Upper lobe of left lung (tissue), 6 donors: ENCODE measurements around the gene TEX22. TPM values are rescaled to one million over a fixed set of nuclear protein-coding genes. Genes with fewer than 3 reads are reported as not detected.
A peak's percentile ranks its signal among the peaks of the same experiment; 100 is the strongest.

Experiments
- ATAC-seq, 2 donors: fragments of 200-7000 bp; cut with Tn5 transposase; one replicate each; pipeline ENCODE4 v1.9.1; 2022; ENCODE audit warnings: mild to moderate bottlenecking in 2 of 2, moderate library complexity in 2 of 2; ENCODE audit not compliant: low FRiP score in 2 of 2
- DNase-seq, 2 donors: peaks; one replicate each; pipeline ENCODE4 v3.0.0-alpha.2; 2019 to 2020
- H3K27ac ChIP-seq, 4 donors: fragments of 200-600 bp; sonication (generic); one replicate each; pipeline ENCODE4 v1.5.1; 2016 to 2019
- H3K27me3 ChIP-seq, 4 donors: fragments of 200-600 bp; sonication (generic); one replicate each; pipeline ENCODE4 v1.5.1; 2017 to 2019
- H3K36me3 ChIP-seq, 4 donors: fragments of 200-600 bp; sonication (generic); one replicate each; pipeline ENCODE4 v1.5.1; 2016 to 2019
- H3K4me1 ChIP-seq, 4 donors: fragments of 200-600 bp; sonication (generic); one replicate each; pipeline ENCODE4 v1.5.1; 2018 to 2019
- H3K4me3 ChIP-seq, 4 donors: fragments of 200-600 bp; sonication (generic); one replicate each; pipeline ENCODE4 v1.5.1; 2017 to 2019; ENCODE audit warnings: mild to moderate bottlenecking in 2 of 4, moderate library complexity in 1 of 4
- H3K9me3 ChIP-seq, 4 donors: fragments of 200-600 bp; sonication (generic); one replicate each; pipeline ENCODE4 v1.5.1; 2018 to 2019
- EP300 ChIP-seq, 4 donors: sonication (generic); formaldehyde crosslinking; IDR thresholded peaks; one replicate each; pipeline ENCODE4 v1.5.1; 2017; ENCODE audit warnings: antibody characterized with exemption in 4 of 4, control low read depth in 2 of 4
- POLR2A ChIP-seq, 4 donors: fragments of 450-650 bp; IDR thresholded peaks; one replicate each; pipeline ENCODE4 v1.5.1; 2016 to 2017; ENCODE audit warnings: antibody characterized with exemption in 4 of 4, mild to moderate bottlenecking in 2 of 4
- POLR2AphosphoS5 ChIP-seq, 2 donors: sonication (generic); formaldehyde crosslinking; IDR thresholded peaks; one replicate each; pipeline ENCODE4 v1.5.1; 2017; ENCODE audit warnings: antibody characterized with exemption in 2 of 2
- WGBS, 2 donors: methylation state at CpG; one replicate each; pipeline ENCODE4 v1.1.5; 2017 to 2018; 5-methylcytosine and 5-hydroxymethylcytosine counted together
- total RNA-seq, 6 donors: library from RNA; depleted of rRNA in 4 of 6; stranded (reverse); fragments of >200 nt in 4 of 6; gene quantifications; one replicate each; pipeline versions ENCODE4 v1.1.0 to v1.2.1, GENCODE V29; 2016 to 2021
- TF ChIP-seq, protein P1 (sequence below), 6 experiments: fragments of 450-650 bp in 4 of 6; fragments of 200-600 bp in 2 of 6; sonication (generic) in 2 of 6; IDR thresholded peaks; one replicate each; pipeline ENCODE4 v1.5.1; 2016 to 2019; ENCODE audit warnings: antibody characterized with exemption in 6 of 6
- donor health status: DM: no; HTN: no; CAD: no; lungs with moderate emphysema.
- donor health status: DM: no; HTN: yes; CAD: no; lungs with severe emphysema.

The TEX22 gene
- total RNA-seq, 6 donors from 2014 or later: 1.2 to 2.1 (median 1.9) TPM; not detected in 3

DNA sequence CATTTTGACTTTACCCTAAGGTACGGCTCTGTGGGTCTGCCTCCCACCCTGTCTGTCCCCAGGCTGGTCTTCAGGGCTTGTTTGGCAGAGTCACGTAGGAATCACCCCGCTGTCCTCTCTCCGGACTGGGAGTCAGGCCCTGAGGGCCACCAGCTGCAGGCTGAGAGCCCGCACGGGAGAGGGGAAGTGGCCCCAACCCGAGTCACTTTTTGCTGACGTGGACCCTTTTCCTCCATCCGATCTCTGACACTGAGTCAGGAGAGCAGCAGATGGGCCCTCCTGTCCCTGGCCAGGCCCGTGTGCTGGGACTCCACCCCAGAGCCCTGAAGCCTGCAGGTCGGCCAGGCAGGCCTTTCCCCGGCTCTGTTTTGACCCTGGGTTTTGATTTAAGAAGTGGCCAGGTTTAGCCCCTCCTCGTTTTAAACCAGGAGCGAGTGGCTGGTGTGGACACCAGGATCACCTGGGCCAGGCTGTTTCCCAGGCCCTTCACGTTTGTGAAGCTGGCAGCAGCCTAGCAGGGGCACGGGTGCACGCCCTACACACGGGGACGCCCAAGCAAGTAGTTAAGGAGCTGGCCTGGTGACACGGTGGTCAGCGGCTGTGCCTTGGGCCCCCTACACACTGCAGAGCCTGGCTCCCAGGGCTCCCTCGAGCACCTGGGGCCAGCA is 12.5 kb upstream of the TEX22 start:
- DNase-seq (peak; percentile 19 to 56), ATAC-seq (peak in 1 of 2 donors; percentile 6)
- peaks cover 6 to 67% (median 54%) of the 10 kb centered on the region in 4 donors for H3K36me3 ChIP-seq
- no peak overlapping the region for H3K4me3 ChIP-seq
- no peaks in the 10 kb centered on the region for H3K9me3 ChIP-seq
- H3K27me3 ChIP-seq: no peaks in the 10 kb centered on the region
- no peak for TF ChIP-seq POLR2AphosphoS5 (IDR thresholded peaks at IDR 0.05)
- TF ChIP-seq, protein P1, sequence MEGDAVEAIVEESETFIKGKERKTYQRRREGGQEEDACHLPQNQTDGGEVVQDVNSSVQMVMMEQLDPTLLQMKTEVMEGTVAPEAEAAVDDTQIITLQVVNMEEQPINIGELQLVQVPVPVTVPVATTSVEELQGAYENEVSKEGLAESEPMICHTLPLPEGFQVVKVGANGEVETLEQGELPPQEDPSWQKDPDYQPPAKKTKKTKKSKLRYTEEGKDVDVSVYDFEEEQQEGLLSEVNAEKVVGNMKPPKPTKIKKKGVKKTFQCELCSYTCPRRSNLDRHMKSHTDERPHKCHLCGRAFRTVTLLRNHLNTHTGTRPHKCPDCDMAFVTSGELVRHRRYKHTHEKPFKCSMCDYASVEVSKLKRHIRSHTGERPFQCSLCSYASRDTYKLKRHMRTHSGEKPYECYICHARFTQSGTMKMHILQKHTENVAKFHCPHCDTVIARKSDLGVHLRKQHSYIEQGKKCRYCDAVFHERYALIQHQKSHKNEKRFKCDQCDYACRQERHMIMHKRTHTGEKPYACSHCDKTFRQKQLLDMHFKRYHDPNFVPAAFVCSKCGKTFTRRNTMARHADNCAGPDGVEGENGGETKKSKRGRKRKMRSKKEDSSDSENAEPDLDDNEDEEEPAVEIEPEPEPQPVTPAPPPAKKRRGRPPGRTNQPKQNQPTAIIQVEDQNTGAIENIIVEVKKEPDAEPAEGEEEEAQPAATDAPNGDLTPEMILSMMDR (IDR thresholded peaks at IDR 0.05): no peak
- no peak for TF ChIP-seq POLR2A (IDR thresholded peaks at IDR 0.05)
- TF ChIP-seq EP300 (IDR thresholded peaks at IDR 0.05): no peak
- WGBS, 2 donors: 84 to 89% methylated on average over 8 to 21 of the region's 22 CpGs
- no peak overlapping the region for H3K27ac ChIP-seq
- H3K4me1 ChIP-seq: peaks cover 0 to 19% (median 10%) of the 10 kb centered on the region in 4 donors

DNA sequence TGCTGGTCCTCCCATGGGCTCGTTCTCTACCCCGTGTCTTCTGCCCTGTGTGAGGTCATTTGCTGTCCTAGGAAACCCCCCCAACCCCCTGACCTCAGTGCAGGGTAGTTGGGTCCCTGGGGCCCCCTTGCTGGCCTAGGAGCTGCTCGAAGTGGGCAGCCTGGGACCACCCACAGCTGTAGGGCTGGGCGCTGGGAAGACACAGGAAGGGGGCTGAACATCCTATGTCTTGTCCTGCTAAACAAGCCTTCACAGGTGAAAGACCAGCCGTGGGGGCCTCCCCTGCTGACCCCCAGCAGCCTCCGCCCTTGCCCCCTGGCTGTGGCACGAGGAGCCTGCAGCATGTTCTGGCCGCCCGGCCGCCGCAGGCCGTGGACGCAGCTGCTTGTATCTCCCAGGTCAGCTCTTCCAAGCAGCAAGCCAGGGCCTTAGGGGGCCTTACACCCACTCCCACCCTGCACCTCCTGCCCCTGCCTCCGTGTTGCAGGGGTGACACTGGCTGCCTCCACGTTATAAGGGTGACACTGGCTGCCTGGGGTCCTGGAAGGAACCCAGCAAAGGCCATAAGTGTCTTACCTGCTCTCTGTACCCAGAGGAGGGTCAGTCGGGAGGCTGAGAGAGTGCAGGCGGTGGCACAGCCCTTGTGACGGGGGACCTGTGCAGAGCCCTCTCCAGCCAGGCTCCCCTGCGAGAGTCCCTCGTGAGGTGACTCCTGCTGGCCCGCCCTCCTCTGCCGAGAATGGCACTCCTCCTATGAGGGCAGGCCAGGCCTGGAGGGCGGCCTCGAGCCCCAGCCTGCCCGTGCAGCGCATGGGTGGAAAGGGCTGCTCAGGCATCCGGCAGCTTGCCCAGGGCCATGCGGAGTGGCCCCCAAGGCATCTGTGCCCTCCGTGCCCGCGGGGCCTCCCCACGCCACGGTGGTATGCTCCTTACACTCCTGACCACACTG is 11.5 kb upstream of the TEX22 start:
- Histone ChIP-seq H3K27ac (no peak overlapping the region), H3K9me3 (no peaks in the 10 kb centered on the region), H3K4me1 (peaks cover 0 to 20% (median 10%) of the 10 kb centered on the region in 4 donors), H3K36me3 (peaks cover 6 to 64% (median 50%) of the 10 kb centered on the region in 4 donors), H3K27me3 (no peaks in the 10 kb centered on the region), H3K4me3 (no peak overlapping the region)
- WGBS, 2 donors: 95% methylated on average over 8 to 27 of the region's 33 CpGs
- DNase-seq: peak; percentile 16 to 81
- no peak for ATAC-seq
- TF ChIP-seq EP300 (IDR thresholded peaks at IDR 0.05) (no peak), POLR2A (IDR thresholded peaks at IDR 0.05) (no peak), POLR2AphosphoS5 (IDR thresholded peaks at IDR 0.05) (no peak)
- TF ChIP-seq, protein P1 (IDR thresholded peaks at IDR 0.05): no peak

DNA sequence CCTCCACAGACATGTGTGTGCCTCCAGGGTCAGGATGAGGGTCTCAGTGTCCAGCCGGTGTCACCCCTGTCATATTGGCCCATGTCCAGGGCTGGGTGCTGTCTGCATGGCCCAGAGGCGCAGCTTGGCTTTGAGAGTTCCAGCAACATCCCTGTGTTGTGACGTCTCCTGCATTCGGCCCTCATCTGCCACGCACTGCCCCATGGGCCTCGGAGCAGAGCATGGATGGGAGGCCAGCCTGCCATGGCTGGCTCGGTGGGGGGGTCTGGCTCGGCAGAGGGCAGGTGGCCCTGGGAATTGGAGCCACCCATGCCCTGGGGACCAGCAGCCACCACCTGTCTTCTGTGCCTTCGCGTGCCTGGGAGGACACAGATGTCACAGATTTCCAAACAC is 10.8 kb upstream of the TEX22 start:
- TF ChIP-seq EP300 (IDR thresholded peaks at IDR 0.05): no peak
- no peak for TF ChIP-seq POLR2A (IDR thresholded peaks at IDR 0.05)
- TF ChIP-seq, protein P1 (IDR thresholded peaks at IDR 0.05): no peak
- TF ChIP-seq POLR2AphosphoS5 (IDR thresholded peaks at IDR 0.05): no peak
- no peak for ATAC-seq
- WGBS, 2 donors: 95 to 98% methylated on average over 6 to 10 of the region's 10 CpGs
- Histone ChIP-seq H3K9me3 (no peaks in the 10 kb centered on the region), H3K27ac (no peak overlapping the region), H3K4me3 (no peak overlapping the region), H3K27me3 (no peaks in the 10 kb centered on the region), H3K4me1 (peaks cover 0 to 20% (median 10%) of the 10 kb centered on the region in 4 donors), H3K36me3 (peaks cover 6 to 57% (median 44%) of the 10 kb centered on the region in 4 donors)
- DNase-seq: peak in 1 of 2 donors; percentile 62

DNA sequence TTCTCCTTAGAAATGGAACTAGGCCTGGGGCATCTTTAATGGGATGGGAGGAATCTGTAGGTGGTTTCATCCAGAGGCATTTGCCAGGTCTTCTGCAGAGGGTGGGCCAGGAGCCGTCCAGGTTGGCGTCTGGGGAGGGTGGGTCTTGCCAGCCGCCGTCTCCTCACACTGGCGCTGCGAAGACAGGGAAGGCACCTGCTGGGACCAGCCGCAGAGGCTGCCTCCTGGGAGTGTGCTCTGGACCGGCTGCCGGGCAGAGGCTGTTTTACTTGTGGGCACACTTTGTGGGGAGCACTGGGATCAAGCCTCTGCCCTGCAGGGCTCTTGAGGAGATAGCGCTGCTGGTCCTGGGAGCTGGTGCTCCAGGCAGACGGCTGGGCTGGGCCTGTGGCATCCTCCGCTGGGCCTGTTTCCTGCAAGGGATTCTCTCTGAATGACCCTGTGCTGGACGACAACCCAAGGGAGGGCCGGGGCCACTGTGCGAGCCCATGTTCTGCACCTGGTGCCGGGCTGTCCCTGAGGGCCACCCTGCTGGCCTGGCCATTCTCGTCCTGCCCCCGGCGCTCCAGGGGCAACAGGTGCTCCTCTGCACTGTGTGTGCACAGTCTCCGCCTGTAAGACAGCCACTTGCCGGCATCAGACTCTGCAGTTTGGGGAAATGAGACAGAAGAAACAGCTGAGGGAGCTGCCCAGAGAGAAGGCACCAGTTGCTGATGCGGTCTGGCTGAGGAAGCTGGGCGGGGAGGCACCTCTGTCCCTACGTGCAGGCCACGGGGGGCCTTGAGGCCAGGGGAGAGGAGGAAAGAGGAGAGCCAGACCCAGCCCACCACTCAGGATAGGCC is 10.0 kb upstream of the TEX22 start:
- DNase-seq (peak; percentile 20 to 78), ATAC-seq (peak in 1 of 2 donors; percentile 13)
- Histone ChIP-seq H3K4me1 (peaks cover 0 to 20% (median 10%) of the 10 kb centered on the region in 4 donors), H3K36me3 (peaks cover 6 to 51% (median 40%) of the 10 kb centered on the region in 4 donors), H3K27me3 (no peaks in the 10 kb centered on the region), H3K4me3 (no peak overlapping the region), H3K27ac (no peak overlapping the region), H3K9me3 (no peaks in the 10 kb centered on the region)
- TF ChIP-seq EP300 (IDR thresholded peaks at IDR 0.05) (no peak), POLR2AphosphoS5 (IDR thresholded peaks at IDR 0.05) (no peak), POLR2A (IDR thresholded peaks at IDR 0.05) (no peak)
- TF ChIP-seq, protein P1 (IDR thresholded peaks at IDR 0.05): no peak
- 69 to 89% methylated on average over 6 to 23 of the region's 25 CpGs for WGBS, 2 donors
